Daoy (cell line): Measurements from ENCODE around the gene OCIAD2. TPM values are rescaled to one million over a fixed set of nuclear protein-coding genes. Genes with fewer than 3 reads are reported as not detected.
A peak's percentile ranks its signal among the peaks of the same experiment; 100 is the strongest.
"Not testable (repeated sequence)": the region's sequence is repeated elsewhere in the genome, so short reads cannot be mapped to it uniquely, and the experiment has no call there.

Source experiments
- DNase-seq: peaks from one replicate; pipeline ENCODE4 v3.0.0-alpha.2; 2015; ENCODE audit warnings: low read depth
- total RNA-seq: library from RNA; depleted of rRNA; stranded (reverse); fragments of >200 nt; shearing (Covaris generic); gene quantifications from 2 replicates; pipeline ENCODE4 v1.2.3, GENCODE V29; 2014; rRNA removed

The OCIAD2 gene, protein sequence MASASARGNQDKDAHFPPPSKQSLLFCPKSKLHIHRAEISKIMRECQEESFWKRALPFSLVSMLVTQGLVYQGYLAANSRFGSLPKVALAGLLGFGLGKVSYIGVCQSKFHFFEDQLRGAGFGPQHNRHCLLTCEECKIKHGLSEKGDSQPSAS
- 83.1 and 106 TPM in 2 replicates for total RNA-seq

DNA sequence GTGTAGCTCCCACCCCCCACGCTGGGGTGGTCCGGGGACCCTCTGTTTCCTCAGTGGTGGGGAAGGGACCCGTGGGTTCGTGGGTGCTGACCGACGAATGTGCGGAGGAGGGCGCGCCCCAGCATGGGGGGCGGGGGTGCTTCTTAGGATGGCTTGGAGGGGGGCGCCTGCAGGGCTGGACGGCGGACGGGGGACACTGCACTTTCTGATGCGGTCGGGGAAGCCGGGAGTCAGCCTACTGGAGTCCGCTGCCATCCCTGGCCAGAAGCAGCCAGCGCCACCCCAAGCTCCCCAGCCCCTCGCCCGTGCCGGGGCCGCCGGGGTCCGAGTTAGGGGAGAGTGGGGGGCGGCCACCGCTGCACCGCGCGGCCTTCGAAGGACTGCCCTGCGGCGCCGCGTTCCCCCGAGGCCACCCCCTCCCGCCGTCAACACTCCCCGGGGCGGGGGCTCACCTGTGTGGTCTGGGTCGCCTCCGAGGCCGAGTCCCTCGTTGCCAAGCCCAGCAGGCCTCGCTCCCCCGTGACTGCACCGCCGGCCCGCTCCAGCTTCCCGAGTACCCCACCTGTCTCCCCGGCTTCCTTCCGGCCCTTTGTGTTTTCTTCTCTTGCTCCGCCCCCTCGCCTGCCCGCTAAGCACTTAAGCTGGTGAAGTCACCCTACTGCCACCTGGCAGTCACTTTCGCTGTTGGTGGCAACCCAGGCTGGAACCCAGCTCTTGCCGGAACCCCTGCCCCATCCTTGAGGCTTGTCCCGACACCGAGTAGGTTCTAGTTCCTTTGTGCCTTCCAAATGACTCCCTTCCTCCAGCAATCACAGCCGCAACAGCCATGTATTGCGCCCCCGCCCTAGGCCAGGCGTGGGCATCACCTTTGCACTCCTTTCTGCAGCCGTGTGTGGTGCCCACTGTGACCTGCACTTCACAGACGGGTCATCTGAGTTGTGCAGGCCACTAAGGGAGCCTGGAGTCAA, at the start of gene OCIAD2:
Gene OCIAD2 (minus strand): TSS at position 569 of the 968 bp plus-strand sequence. CDS start 2,225 bp downstream, outside the sequence.
- peak; percentile 84 for DNase-seq

DNA sequence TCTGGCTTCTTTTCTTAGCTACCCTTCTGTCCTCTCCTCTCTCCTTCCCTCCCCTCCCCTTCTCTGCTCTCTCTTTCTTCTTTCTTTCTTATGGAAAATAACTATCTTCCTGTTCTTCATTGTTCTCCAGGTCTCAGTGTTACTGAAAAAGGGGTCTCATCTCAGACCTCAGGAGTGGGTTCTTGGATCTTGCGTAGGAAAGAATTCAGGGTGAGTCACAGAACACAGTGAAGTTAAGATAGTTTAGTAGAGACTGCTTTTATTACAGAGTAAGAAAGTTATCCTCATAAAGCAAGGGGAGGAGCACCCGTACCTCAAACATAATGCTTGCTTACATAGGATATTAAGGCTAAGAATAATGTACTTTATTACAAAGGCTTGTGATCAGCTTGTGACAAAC, 47.7 kb upstream of the OCIAD2 start:
- DNase-seq = no peak

DNA sequence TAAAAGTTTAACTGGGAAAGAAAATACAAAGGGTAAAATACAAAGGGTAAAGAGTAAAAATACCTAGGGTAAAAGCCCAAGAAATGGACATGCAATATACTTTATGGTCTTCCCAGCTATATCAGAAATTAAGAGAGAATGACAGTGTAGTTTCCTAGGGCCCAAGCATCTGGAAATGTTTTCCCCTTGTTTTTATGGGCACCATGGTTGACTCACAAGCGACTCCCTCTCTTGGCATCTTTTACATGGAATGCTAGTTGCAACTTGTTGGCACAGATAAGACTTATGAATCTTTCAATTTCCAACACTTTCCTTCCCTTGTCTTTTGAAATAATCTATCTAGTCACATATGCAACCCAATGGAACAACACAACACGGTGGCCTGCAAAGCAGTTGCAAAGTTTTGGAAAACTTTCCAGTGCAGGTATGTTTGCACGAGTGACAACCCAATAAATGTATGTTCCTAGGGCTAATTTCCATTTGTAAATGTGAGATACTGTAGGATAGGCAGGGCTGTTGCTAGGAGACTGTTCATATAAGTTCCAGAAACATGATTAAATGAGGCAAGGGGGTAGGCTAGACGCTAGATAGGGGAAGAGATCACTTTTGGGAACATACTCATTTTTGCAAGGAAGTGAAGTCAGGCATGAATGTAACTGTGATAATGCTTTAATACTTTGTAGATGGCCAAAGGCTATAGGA, 43.1 kb upstream of the OCIAD2 start:
- DNase-seq = peak; percentile 20

- no peak for DNase-seq
These were observed 42.5 kb upstream of the OCIAD2 start for GRCh38 chr4:48949086-48949485.

DNA sequence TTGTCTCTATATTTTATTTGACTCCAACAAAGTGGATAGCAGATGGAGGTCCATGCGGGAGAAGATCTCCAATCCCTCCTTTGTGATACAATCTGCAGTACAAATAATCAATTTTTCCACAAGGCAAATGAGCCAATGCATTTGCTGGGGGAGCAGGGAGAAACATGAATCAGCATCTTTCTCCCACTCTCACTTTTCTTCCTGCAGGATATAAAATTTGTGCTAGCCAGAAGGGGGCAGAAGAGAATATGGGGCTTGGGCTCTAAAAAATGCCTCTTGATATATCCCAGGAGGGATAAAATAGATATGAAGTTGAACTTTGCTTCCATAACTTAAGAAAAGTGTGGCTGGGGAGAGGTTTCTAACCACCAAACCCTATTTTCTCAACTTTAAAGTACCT, 41.2 kb upstream of the OCIAD2 start:
- DNase-seq = no peak

DNA sequence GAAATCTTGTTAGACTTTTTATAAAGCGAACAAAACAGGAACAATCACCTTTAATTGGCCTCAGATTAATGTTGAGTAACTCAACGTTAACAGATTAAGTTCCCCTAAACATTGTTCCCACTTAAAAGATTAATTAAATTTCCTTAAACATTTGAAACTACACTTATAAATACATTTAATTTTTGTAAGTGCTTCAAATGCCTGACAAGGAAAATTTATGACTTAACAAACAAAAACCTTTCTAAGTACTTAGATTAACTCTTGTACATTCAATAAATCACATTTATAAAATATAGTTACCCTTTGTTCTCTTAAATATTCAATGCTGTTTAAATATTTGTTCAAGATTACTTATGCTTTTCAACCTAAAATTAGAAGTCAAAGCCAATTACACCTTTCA, 39.4 kb upstream of the OCIAD2 start:
- no peak for DNase-seq

GRCh38 chr4:48944756-48945241, 38.2 kb upstream of the OCIAD2 start:
- DNase-seq = no peak

GRCh38 chr4:48944252-48944651, 37.7 kb upstream of the OCIAD2 start:
- peak; percentile 77 for DNase-seq

DNA sequence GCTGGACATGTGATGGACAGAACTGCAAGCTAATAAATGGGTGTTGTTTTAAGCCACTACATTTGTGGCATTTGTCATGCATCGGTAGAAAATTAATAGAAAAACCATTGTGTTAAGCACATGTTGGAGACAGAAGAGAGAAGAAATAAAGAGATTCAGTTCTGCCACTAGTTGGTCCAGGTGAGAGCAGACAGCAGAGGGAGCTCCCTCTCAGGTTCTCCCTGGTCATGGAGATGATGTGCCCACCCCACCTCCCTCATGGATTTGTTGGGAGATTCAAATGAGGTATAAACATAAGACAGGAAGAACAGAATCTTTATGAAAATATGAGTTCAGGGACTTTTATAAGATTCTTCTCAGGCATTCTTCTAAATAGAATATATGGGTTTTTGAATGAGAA, 36.8 kb upstream of the OCIAD2 start:
- peak; percentile 29 for DNase-seq

GRCh38 chr4:48939785-48940184, 33.2 kb upstream of the OCIAD2 start:
- peak; percentile 88 for DNase-seq

DNA sequence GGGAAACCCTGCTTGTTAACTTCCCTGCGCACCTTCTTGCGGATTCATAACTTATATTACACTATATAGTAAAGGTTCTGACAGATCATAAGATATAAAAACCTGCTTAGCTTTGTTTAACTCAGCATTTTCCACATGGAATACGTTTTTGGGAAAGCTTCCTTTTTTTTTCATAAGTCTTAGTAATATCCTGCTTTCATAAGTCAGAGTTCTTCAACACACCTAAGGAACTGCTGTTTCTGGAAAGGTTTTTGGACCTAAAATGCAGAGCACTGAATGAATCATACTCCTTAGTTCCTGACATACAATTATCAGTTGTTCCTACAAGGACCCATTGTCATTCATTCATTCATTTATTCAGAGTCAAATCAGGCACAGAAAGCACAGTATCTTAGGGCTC, 32.3 kb upstream of the OCIAD2 start:
- no peak for DNase-seq

- no peak for DNase-seq
These were observed 30.5 kb upstream of the OCIAD2 start for GRCh38 chr4:48937033-48937432.

DNA sequence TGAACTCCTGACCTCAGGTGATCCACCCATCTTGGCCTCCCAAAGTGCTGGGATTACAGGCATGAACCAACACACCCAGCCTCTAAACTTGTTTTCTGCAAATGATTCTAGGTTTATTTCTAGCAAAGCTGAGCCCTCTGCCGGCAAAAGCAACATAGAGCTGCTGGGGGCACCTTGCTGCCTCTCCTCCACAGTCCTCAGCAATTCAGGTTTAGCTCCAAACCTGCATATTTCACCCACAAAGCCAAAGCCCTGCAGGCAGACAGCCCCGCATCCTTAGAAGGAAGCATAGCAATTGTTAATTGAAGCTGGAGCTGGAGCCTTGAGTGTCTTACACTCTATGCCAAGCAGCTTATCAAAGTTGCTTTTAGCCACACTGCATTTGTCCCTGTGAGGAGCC, 24.9 kb upstream of the OCIAD2 start:
- DNase-seq = no peak

- no peak for DNase-seq
These were observed 24.1 kb upstream of the OCIAD2 start for GRCh38 chr4:48930654-48931053.

DNA sequence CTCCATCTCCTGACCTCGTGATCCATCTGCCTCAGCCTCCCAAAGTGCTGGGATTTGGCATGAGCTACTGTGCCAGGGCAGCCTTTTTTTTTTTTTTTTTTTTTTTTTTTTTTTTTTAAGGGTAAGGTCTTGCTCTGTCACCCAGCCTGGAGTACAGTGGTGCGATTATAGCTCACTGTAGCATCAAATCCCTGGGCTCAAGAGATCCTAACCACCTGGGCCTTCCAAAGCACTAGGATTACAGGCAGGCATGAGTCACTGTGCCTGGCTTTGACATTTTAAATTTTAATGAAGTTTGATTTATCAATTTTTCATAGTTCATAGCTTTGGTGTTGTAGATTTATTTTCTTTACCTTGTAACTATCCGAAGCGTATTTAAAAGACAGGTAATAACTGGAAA, 17.8 kb upstream of the OCIAD2 start:
- no peak for DNase-seq

- not testable (repeated sequence) for DNase-seq
These were observed 16.5 kb upstream of the OCIAD2 start for GRCh38 chr4:48923065-48923464.

DNA sequence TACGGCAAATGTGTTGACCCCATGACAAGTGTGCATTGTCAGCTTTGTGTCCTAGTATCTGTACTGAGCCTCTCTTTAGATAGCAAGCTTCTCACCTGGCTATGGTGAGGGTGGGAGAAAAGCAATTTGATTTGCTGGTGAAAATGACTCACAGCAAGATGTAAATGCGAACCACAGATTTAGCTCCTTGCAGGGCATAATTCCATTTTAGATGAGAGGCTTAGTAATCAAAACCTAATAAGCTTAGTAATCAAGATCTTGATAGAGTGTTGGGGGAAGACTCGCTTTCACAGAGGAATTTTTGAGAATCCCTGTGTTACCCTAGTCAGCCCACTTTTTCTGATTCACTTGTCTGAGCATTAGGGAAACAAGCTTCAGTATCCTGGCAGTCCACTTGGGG, 7.7 kb upstream of the OCIAD2 start:
- peak; percentile 24 for DNase-seq

DNA sequence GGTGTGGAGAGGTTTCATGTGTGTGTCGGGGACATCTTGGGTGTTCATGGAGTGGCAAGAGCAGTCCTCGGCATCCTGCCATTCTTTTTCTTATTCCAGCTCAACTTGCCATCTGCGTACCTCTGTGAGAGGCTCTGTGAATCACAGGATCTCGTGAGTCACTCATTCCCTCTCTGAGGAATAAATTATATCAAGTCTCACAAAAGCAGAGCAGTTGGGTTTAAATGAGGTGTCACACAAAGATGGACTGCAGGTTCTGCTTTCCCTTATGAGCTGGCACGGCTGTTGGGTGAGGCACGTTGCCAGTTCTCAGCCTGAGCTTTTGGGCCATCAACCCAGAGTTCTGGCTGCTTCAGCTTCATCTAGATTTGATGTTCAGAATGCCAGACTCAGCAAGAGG, 6.8 kb upstream of the OCIAD2 start:
- peak; percentile 89 for DNase-seq

- DNase-seq = no peak
These were observed 5.8 kb upstream of the OCIAD2 start for GRCh38 chr4:48912349-48912748.

GRCh38 chr4:48910511-48910910, 3.9 kb upstream of the OCIAD2 start:
- DNase-seq = no peak

GRCh38 chr4:48909697-48910096, 3.1 kb upstream of the OCIAD2 start:
- DNase-seq = peak; percentile 96

GRCh38 chr4:48908687-48909086, 2.1 kb upstream of the OCIAD2 start:
- DNase-seq = no peak
